ENCODE results near the gene CNTN2. TPM values are rescaled to one million over a fixed set of nuclear protein-coding genes. Genes with fewer than 3 reads are reported as not detected.

The CNTN2 gene
- total RNA-seq (1 to 10 TPM in 1 of 2 donors, under 1 TPM in 1; 0.16 to 1.3 TPM), polyA plus RNA-seq (not detected)
- long read RNA-seq, donor 1, partial matches to known transcripts = 0 of 2 reads
- long read RNA-seq, donor 1, other reads (novel, unspliced or antisense) = 1 of 2 reads
- long read RNA-seq, donor 2, partial matches to known transcripts = 1 of 2 reads
- long read RNA-seq, donor 2, other reads (novel, unspliced or antisense) = 1 of 2 reads

DNA sequence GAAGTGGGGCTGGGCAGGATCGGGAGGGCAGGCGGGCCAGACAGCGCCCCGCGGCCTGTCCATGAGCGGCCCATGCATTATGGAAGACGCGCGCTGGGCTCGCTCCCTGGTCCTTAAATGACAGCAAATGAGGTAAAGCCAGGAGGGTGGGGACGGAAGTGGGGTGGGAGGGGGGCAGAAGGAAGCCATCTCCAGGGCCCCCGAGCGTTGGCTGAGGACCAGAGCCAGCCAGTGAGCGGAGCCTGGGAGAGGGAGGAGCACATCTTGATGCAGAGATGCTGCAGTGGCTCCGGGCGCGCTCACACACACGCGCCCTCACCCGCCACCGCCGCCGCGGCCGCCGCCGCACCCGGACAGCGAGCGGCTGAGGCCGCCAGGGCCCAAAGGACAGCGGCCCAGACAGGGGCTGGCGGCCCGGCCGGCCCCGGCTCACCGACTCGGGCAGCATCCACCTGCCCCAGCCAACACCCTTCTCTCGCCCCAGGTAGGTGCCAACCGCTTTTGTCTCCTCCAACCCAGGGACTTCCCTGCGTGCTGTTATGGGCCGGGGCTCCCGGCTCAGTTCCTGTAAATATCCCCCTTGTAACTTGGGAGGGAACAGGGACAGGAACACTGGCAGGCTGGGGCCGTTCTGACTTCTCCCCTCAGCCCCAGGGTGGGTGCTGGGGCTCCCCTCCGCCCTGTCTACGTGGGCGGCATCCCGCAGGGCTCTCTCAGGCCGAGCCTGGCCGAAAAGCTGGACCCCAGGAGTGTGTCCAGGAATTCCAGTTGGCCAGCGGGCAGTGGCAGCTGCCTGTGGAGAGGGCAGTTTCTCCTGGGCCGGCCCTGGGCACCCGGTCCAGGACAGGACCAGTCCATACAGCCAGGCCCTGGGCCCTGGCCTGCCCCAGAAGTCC is at the start of gene CNTN2:
TSS of gene CNTN2 (plus strand) at position 302 of the 896 bp plus-strand sequence. CDS start 9,974 bp downstream, outside the sequence.
- H3K27ac ChIP-seq (ENCODE audit: low read depth in 1 of 2, low read length in 2 of 2) = no peak within 1 kb of the TSS
- H3K36me3 ChIP-seq (ENCODE audit: control insufficient read depth in 1 of 2, insufficient read depth in 2 of 2, low read length in 1 of 2) = no peaks in the 10 kb centered on the region
- no peak for ATAC-seq (ENCODE audit: low FRiP score)
- 6 to 7% methylated on average over 38 to 53 of the region's 53 CpGs for WGBS, 2 donors
- no peaks in the 10 kb centered on the region for H3K27me3 ChIP-seq (ENCODE audit: control insufficient read depth in 1 of 2, insufficient read depth in 2 of 2, low read length in 1 of 2)
- H3K9me3 ChIP-seq (ENCODE audit: control insufficient read depth, low read length) = no peaks in the 10 kb centered on the region
- H3K4me1 ChIP-seq (ENCODE audit: control insufficient read depth in 1 of 2, insufficient read depth in 2 of 2, low read length in 2 of 2) = no peaks in the 10 kb centered on the region
- H3K4me3 ChIP-seq (ENCODE audit: low read length in 2 of 2) = no peak within 1 kb of the TSS
- intact Hi-C loops (cut with DNase I) = no loop called here
- DNase-seq = no peak

GRCh38 chr1:204994086-204994862 is 48.7 kb upstream of the CNTN2 start:
- H3K4me1 ChIP-seq (ENCODE audit: control insufficient read depth in 1 of 2, insufficient read depth in 2 of 2, low read length in 2 of 2) = no peaks in the 10 kb centered on the region
- intact Hi-C loops (cut with DNase I) = no loop called here
- ATAC-seq (ENCODE audit: low FRiP score) (no peak), DNase-seq (no peak)
- no peaks in the 10 kb centered on the region for H3K9me3 ChIP-seq (ENCODE audit: control insufficient read depth, low read length)
- 91 to 94% methylated on average over 10 of the region's 10 CpGs for WGBS, 2 donors
- no peaks in the 10 kb centered on the region for H3K27me3 ChIP-seq (ENCODE audit: control insufficient read depth in 1 of 2, insufficient read depth in 2 of 2, low read length in 1 of 2)
- no peaks in the 10 kb centered on the region for H3K36me3 ChIP-seq (ENCODE audit: control insufficient read depth in 1 of 2, insufficient read depth in 2 of 2, low read length in 1 of 2)
- no peak overlapping the region for H3K27ac ChIP-seq (ENCODE audit: low read depth in 1 of 2, low read length in 2 of 2)
- H3K4me3 ChIP-seq (ENCODE audit: low read length in 2 of 2) = no peak overlapping the region

DNA sequence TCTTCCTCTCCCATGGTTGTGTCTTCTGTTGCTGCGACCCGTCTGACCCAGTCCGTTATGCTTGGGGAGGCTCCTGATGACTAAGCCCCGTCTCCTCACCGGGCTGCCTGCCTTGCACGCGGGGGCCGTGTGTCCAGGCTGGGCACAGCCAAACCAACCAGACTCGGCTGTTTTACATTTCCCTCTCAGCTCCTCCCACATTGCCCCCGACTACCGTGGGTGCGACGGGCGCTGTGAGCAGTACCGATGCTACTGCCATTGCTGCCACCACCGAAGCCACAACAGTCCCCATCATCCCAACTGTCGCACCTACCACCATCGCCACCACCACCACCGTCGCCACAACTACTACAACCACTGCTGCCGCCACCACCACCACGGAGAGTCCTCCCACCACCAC is 46.0 kb upstream of the CNTN2 start:
- Histone ChIP-seq H3K36me3 (ENCODE audit: control insufficient read depth in 1 of 2, insufficient read depth in 2 of 2, low read length in 1 of 2) (no peaks in the 10 kb centered on the region), H3K4me3 (ENCODE audit: low read length in 2 of 2) (no peak overlapping the region), H3K27me3 (ENCODE audit: control insufficient read depth in 1 of 2, insufficient read depth in 2 of 2, low read length in 1 of 2) (no peaks in the 10 kb centered on the region), H3K27ac (ENCODE audit: low read depth in 1 of 2, low read length in 2 of 2) (no peak overlapping the region), H3K4me1 (ENCODE audit: control insufficient read depth in 1 of 2, insufficient read depth in 2 of 2, low read length in 2 of 2) (no peaks in the 10 kb centered on the region), H3K9me3 (ENCODE audit: control insufficient read depth, low read length) (no peaks in the 10 kb centered on the region)
- DNase-seq (no peak), ATAC-seq (ENCODE audit: low FRiP score) (no peak)
- 90 to 94% methylated on average over 22 of the region's 22 CpGs for WGBS, 2 donors
- intact Hi-C loops (cut with DNase I) = no loop called here

- no peaks in the 10 kb centered on the region for H3K36me3 ChIP-seq (ENCODE audit: control insufficient read depth in 1 of 2, insufficient read depth in 2 of 2, low read length in 1 of 2)
- no peak overlapping the region for H3K27ac ChIP-seq (ENCODE audit: low read depth in 1 of 2, low read length in 2 of 2)
- H3K4me1 ChIP-seq (ENCODE audit: control insufficient read depth in 1 of 2, insufficient read depth in 2 of 2, low read length in 2 of 2) = no peaks in the 10 kb centered on the region
- no peak overlapping the region for H3K4me3 ChIP-seq (ENCODE audit: low read length in 2 of 2)
- DNase-seq = no peak
- intact Hi-C loops (cut with DNase I) = no loop called here
- ATAC-seq (ENCODE audit: low FRiP score) = no peak
- no peaks in the 10 kb centered on the region for H3K27me3 ChIP-seq (ENCODE audit: control insufficient read depth in 1 of 2, insufficient read depth in 2 of 2, low read length in 1 of 2)
- no peaks in the 10 kb centered on the region for H3K9me3 ChIP-seq (ENCODE audit: control insufficient read depth, low read length)
- 74 to 82% methylated on average over 16 of the region's 16 CpGs for WGBS, 2 donors
Measured at GRCh38 chr1:204997591-204998355, 45.2 kb upstream of the CNTN2 start.

GRCh38 chr1:205001162-205001561 is 41.9 kb upstream of the CNTN2 start:
- WGBS, 2 donors = 96 to 98% methylated on average over 14 of the region's 14 CpGs
- Histone ChIP-seq H3K9me3 (ENCODE audit: control insufficient read depth, low read length) (no peaks in the 10 kb centered on the region), H3K36me3 (ENCODE audit: control insufficient read depth in 1 of 2, insufficient read depth in 2 of 2, low read length in 1 of 2) (no peaks in the 10 kb centered on the region), H3K4me1 (ENCODE audit: control insufficient read depth in 1 of 2, insufficient read depth in 2 of 2, low read length in 2 of 2) (no peaks in the 10 kb centered on the region), H3K27ac (ENCODE audit: low read depth in 1 of 2, low read length in 2 of 2) (no peak overlapping the region), H3K27me3 (ENCODE audit: control insufficient read depth in 1 of 2, insufficient read depth in 2 of 2, low read length in 1 of 2) (no peaks in the 10 kb centered on the region), H3K4me3 (ENCODE audit: low read length in 2 of 2) (no peak overlapping the region)
- DNase-seq (no peak), ATAC-seq (ENCODE audit: low FRiP score) (no peak)
- intact Hi-C loops (cut with DNase I) = no loop called here

- Histone ChIP-seq H3K4me3 (ENCODE audit: low read length in 2 of 2) (no peak overlapping the region), H3K9me3 (ENCODE audit: control insufficient read depth, low read length) (no peaks in the 10 kb centered on the region), H3K27me3 (ENCODE audit: control insufficient read depth in 1 of 2, insufficient read depth in 2 of 2, low read length in 1 of 2) (no peaks in the 10 kb centered on the region), H3K36me3 (ENCODE audit: control insufficient read depth in 1 of 2, insufficient read depth in 2 of 2, low read length in 1 of 2) (no peaks in the 10 kb centered on the region), H3K27ac (ENCODE audit: low read depth in 1 of 2, low read length in 2 of 2) (no peak overlapping the region), H3K4me1 (ENCODE audit: control insufficient read depth in 1 of 2, insufficient read depth in 2 of 2, low read length in 2 of 2) (no peaks in the 10 kb centered on the region)
- no peak for DNase-seq
- WGBS, 2 donors = 79 to 84% methylated on average over 7 of the region's 7 CpGs
- intact Hi-C loops (cut with DNase I) = no loop called here
- ATAC-seq (ENCODE audit: low FRiP score) = no peak
Measured at GRCh38 chr1:205002705-205003104, 40.3 kb upstream of the CNTN2 start.

GRCh38 chr1:205003358-205004131 is 39.5 kb upstream of the CNTN2 start:
- WGBS, 2 donors = 64 to 72% methylated on average over 10 of the region's 10 CpGs
- Histone ChIP-seq H3K27ac (ENCODE audit: low read depth in 1 of 2, low read length in 2 of 2) (no peak overlapping the region), H3K4me3 (ENCODE audit: low read length in 2 of 2) (no peak overlapping the region), H3K27me3 (ENCODE audit: control insufficient read depth in 1 of 2, insufficient read depth in 2 of 2, low read length in 1 of 2) (no peaks in the 10 kb centered on the region), H3K9me3 (ENCODE audit: control insufficient read depth, low read length) (no peaks in the 10 kb centered on the region), H3K4me1 (ENCODE audit: control insufficient read depth in 1 of 2, insufficient read depth in 2 of 2, low read length in 2 of 2) (no peaks in the 10 kb centered on the region), H3K36me3 (ENCODE audit: control insufficient read depth in 1 of 2, insufficient read depth in 2 of 2, low read length in 1 of 2) (no peaks in the 10 kb centered on the region)
- intact Hi-C loops (cut with DNase I) = no loop called here
- ATAC-seq (ENCODE audit: low FRiP score) = no peak
- no peak for DNase-seq

GRCh38 chr1:205004351-205004750 is 38.7 kb upstream of the CNTN2 start:
- 90 to 92% methylated on average over 3 of the region's 3 CpGs for WGBS, 2 donors
- intact Hi-C loops (cut with DNase I) = no loop called here
- no peak for DNase-seq

More at GRCh38 chr1:205004351-205004750, 38.7 kb upstream of the CNTN2 start:
- Histone ChIP-seq H3K9me3 (ENCODE audit: control insufficient read depth, low read length) (no peaks in the 10 kb centered on the region), H3K4me1 (ENCODE audit: control insufficient read depth in 1 of 2, insufficient read depth in 2 of 2, low read length in 2 of 2) (no peaks in the 10 kb centered on the region), H3K27ac (ENCODE audit: low read depth in 1 of 2, low read length in 2 of 2) (no peak overlapping the region), H3K36me3 (ENCODE audit: control insufficient read depth in 1 of 2, insufficient read depth in 2 of 2, low read length in 1 of 2) (no peaks in the 10 kb centered on the region), H3K27me3 (ENCODE audit: control insufficient read depth in 1 of 2, insufficient read depth in 2 of 2, low read length in 1 of 2) (no peaks in the 10 kb centered on the region), H3K4me3 (ENCODE audit: low read length in 2 of 2) (no peak overlapping the region)
- no peak for ATAC-seq (ENCODE audit: low FRiP score)
